GM19193 (cell line): ENCODE measurements around the gene COLGALT1.
A peak's percentile ranks its signal among the peaks of the same experiment; 100 is the strongest.

ENCODE experiments used
- POLR2A ChIP-seq: IDR thresholded peaks from 4 replicates; pipeline ENCODE4 v1.6.1; 2011; ENCODE audit not compliant: insufficient read depth, insufficient read length; ENCODE audit errors: extremely low read depth

Gene COLGALT1

DNA sequence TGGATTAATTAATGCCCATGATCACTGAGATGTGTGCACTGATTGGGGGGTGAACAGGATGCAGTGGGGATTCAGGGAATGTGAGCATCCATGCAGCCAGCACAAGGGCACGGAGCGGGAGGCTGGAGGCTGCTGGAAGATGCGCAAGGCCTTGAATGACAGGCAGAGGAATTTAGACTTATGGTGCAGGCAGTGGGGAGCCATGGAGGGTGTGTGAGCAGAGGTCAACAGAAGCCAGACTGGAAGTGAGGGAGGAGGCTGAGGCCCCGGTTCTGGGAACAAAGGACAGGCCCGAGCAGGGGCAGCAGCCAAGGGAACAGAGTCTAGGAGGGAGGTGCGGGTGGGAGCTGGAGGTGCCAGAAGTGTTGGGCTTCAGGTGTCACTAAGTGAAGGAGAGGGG lies 7.3 kb upstream of the COLGALT1 start:
- no peak for TF ChIP-seq POLR2A

DNA sequence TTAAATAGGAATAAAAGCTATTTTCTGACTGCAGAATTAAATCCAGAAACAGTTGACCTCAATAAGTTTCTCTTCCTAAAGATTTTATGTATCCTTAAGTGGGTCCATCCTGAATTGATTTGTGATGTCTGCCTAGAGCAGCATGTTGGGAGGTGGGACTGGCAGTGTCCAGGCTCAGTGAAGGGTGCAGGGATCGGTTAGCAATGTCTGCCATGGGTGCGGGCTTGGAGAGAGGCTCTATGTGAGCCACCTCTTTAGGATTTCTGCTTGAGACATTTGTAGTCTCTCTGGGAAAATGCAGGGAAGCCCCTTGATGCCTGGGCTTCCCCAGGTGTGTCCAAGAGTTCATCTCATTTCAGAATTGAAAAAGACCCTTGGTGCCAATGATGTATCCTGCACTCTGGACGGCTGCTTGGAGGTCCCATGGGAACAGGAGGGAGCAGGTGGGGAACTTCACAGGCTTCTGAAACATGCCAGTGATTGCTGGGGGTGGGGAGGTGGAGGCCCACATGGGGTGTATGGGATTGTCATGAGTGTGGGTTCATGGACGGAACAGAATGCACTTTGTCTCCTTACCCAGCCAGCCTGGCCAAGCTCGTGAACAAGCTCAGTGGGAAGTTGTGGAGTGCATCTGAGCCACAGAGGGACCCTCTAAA lies 6.2 kb upstream of the COLGALT1 start:
- TF ChIP-seq POLR2A, result no peak

DNA sequence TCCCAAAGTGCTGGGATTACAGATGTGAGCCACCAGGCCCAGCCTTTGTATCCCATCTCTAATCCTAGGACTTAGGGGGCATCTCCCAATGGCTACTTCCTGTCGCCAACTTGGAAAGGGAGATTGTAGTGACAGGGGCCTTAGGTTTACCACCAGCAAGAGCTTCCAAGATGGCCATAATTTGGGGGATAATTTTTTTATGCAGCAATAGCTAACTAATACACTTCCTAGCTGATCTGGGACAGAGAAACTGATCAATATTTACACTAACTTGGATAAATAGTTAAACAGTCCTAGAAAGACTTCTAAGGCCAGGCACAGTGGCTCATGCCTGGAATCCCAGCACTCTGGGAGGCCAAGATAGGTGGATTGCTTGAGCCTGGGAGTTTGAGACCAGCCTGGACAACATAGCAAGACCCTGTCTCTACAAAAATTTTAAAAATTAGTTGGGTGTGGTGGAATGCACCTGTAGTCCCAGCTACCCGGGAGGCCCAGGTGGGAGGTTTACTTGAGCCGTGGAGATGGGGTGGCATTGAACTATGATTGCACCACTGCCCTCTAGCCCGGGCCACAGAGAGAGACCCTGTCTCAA lies 5.3 kb upstream of the COLGALT1 start:
- TF ChIP-seq POLR2A, result no peak

DNA sequence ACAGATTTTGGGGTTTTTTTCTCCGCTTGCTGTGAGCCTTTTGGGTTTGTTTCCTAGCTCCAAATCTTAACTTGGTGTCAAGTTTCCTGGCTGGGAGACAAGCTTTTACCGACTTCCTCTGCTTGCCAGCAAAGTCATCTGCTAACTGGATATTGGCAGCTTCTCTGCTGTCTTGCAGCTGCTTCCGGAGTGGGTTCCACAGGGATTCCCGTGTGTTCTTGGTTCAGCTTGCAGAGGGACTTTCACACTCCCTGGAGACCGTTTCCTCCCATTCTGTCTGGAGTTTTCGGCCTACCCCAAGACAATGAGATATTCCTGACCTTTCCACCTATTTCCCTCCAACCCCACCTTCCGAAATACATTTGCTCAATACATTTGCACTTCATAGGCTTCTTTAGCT lies 2.2 kb upstream of the COLGALT1 start:
- TF ChIP-seq POLR2A, result no peak

DNA sequence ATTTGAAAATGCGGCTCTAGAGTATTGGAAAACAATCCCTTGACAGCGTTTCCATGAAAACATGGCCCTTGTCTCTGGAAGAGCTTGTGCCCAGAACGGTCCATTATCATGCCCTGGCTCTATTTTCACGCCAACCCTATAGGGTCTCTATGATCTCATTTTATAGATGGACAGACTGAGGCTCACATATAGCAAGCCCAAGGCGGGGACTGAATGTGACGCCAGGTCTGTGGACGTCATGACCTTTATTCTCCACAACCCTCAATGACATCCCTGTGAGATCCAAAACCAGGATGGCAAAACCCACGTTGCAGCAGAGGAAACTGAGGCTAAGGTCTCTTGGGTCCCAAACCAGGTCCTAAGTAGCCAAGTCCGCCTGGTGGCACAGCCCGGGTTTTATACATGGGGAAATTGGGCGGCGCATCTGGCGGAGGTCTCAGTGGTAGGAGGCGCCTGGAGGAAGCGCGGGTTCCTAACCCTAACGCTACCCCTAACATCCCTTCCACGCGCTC lies 425 bp upstream of the COLGALT1 start:
- TF ChIP-seq POLR2A, result no peak

DNA sequence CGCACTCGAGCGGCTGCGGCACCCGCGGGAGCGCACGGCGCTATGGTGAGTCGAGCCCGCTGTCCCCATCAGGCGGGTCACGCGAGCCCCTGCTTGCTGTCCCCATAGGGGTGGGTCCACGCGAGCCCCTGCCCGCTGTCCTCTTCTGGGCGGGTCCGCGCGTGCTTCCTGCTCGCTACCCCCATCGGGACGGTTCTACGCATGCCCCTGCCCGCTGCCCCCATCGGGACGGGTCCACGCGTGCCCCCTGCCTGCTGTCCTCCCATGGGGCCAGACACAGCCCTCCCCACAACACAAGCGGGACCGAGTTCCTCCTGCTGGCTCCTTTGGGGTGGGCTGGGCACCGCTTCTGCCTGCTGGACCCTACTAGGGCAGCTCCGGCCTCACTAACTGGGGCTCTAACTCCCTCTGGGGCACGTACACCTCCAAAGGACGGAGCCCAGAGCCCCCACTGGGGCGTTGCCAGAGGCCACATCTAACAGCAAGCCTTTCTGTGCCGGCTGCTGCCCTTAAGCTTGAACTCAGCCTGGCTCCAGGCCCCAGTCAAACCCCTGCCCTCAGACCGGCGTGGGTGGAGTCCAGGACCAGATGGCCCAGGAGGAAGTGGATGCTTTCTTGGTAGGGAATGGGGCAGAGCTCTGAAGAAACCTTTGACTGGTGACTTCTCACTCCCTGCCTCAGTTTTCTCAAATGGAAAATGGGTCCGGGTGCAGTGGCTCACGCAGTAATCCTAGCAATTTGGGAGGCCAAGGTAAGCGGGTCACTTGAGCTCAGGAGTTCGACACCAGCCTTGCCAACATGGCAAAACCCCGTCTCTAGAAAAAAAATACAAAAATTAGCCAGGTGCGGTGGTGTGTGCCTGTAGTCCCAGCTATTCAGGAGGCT lies 722 bp downstream of the COLGALT1 start:
- peak; percentile 48 for TF ChIP-seq POLR2A

DNA sequence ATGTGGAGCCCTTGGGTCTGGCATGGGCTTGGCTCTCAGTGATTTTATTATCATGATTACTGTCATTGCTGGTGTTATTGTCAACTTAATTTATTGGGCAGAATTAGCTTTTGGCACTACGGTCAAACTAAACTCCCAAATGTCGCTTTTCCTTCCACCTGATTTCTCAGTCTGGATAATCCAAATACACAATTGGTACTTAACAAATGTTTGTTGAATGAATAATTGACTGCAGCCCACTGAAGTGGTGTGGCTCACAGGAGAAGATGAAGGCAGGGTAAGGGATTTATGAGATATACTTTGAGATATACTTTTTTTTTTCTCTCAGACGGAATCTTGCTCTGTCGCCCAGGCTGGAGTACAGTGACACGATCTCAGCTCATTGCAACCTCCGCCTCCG lies 1.5 kb downstream of the COLGALT1 start:
- TF ChIP-seq POLR2A, result no peak

DNA sequence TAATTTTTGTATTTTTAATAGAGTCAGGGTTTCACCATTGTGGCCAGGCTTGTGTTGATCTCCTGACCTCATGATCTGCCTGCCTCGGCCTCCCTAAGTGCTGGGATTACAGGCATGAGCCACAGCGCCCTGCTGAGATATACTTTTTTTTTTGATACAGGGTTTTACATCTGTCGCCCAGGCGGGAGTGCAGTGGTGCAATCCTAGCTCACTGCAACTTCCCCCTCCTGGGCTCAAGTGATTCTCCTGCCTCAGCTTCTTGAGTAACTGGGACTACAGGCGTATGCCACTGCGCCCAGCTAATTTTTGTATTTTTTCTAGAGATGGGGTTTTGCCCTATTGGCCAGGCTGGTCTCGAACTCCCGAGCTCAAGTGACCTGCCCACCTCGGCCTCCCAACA lies 2.0 kb downstream of the COLGALT1 start:
- TF ChIP-seq POLR2A, result no peak

DNA sequence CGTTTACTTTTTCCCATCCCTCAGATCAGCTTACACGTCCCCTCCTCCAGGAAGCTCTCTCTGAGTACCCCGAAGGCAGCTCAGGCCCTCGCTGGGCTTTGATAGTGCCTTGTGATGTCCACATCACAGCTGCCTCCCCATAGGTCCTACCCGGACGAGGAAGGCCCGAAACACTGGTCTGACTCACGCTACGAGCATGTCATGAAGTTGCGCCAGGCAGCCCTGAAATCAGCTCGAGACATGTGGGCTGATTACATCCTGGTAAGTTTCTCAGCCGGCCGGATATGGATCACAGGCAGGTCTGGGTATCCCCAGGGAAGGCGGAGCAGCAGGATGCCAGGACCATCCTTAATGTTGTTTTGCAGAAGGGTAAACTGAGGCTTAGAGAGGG lies 4.8 kb downstream of the COLGALT1 start:
- TF ChIP-seq POLR2A, result no peak

DNA sequence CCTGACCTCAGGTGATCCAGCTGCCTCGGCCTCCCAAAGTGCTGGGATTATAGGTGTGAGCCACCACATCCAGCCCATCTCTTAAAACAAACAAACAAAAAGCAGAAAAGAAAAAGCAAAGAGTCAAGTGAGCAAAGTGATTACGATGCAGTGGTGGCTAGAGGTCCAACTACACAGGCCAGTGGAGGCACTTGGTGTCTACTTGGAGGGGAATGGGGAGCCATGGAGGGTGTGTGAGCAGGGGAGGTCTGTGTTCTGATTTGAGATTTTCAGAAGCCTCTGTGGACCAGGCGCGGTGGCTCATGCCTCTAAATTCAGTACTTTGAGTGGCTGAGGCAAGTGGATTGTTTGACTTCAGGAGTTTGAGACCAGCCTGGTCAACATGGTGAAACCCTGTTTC lies 6.6 kb downstream of the COLGALT1 start:
- TF ChIP-seq POLR2A, result no peak

DNA sequence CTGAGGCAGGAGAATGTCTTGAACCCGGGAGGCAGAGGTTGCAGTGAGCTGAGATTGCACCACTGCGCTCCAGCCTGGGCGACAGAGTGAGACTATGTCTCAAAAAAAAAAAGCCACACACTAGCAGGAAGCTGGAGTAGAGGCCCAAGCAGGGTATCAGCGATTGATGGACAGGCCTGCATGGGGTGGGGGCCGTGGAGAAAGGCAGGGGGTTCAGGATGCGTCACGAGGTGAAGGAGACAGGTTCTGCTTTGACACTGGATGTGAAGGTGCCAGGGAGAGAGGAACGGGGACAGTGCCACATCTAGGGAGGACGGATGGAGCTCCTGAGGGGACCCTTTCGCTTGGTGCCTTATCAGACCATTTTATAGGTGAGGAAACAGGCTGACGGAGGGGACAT lies 7.1 kb downstream of the COLGALT1 start:
- TF ChIP-seq POLR2A, result no peak

DNA sequence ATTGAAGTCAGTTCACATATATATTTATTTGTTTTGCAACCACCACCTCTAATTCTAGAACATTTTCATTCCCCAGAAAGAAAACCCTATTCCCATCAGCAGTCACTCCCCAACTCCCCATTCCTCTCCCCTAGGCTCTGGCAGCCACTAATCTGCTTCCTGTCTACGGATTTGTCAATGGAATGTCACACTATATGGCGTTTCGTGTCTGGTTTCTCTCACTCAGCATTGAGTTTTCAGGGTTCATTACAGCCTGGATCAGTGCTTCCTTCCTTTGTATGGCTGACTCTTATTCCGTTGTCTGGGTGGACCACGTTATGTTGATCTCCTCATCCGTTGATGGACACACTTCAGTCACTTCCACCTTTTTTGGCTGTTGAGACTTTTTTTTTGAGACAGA lies 9.3 kb downstream of the COLGALT1 start:
- no peak for TF ChIP-seq POLR2A

DNA sequence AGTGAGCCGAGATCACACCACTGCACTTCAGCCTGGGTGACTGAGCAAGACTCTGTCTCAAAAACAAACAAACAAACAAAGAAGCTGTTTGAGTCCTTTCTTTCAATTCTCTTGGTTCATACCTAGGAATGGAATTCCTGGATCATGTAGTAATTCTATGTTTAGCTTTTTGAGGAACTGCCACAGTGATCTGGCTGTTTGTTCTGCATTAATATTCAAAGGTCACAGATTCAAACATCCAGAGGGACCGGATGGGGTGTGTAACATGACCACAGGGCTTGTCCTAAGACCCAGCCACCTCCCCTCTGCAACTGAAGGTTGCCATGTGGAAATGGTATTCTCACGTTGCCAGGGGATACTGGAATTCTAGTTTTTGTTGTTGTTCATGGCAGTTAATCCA lies 10.2 kb downstream of the COLGALT1 start:
- no peak for TF ChIP-seq POLR2A

DNA sequence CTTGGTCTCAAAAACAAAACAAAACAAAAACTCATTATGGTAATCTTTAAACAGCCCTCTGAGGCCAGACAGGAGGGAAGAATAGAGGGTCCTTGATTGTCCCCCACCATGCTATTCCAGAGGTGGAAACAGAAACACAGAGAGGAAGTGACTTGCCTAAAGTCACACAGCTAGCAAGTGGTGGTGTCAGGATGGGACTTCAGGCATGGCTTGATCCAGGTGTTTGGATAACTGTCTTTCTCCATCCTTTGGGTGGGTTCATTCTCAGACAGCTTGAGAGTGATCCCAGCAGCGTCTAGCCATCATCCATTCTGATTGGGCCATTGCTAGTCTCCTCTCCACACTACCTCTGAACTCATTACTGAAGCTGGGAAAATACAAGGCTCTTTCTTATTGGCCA lies 12.5 kb downstream of the COLGALT1 start:
- no peak for TF ChIP-seq POLR2A

DNA sequence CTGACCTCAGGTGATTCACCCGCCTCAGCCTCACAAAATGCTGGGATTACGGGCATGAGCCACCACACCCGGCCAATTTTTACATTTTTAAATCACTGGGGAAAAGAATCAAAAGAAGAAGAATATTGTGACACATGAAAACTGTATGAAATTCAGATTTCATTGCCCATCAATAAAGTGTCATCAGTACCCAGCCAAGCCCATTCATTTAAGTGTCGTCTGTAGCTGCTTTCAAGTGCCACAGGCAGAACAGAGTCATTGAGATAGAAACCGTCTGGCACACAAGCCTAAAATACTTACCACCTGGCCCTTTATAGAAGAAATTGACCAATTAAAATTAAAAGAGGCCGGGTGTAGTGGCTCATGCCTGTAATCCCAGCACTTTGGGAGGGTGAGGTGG lies 15.3 kb downstream of the COLGALT1 start:
- no peak for TF ChIP-seq POLR2A

DNA sequence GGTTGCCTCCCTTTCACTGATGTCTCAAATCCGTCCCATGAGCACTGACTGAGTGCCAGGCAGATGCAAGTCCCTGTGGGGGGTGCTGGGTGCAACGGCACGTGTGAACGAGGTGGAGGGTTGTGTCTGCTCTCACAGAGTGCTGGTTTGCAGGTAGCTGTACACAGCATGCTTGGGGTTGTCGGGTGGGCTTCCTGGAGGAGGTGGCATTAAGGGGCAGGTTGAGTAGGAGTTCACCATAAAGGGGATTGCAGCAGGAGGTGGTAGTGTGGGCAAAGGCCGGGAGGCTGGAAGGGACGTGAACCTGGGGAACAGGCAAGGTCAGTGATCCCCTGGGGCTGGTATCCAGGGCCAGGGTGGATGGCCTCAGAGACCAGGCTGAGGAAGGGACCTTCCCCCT lies 17.2 kb downstream of the COLGALT1 start:
- no peak for TF ChIP-seq POLR2A
